Measurements from ENCODE around the gene IP6K3. TPM values are rescaled to one million over a fixed set of nuclear protein-coding genes. Genes with fewer than 3 reads are reported as not detected.
A peak's percentile ranks its signal among the peaks of the same experiment; 100 is the strongest.

IP6K3 gene
- total RNA-seq, 1 donor from 2014 or later = 44.2 TPM

DNA sequence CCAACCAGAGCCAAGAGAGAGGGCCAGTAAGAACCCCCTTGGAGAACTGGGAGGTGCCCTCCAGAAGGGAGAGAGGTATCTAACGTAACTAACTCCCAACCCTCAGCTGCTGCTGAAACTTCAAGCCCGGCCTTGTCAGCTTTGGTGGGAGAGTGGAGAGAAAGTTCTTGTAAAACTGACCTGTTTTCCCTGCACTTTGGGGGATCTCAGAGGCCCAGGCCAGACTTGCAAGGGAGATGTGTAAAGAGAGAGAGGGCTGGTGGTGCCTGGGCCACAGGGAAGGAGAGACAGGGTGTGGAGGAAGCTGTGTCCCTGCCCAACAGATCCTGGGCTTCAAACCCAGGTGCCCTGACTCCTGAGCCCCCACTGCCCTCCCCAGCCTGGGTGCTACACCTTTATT lies 17.3 kb upstream of the IP6K3 start:
- intact Hi-C loops (cut with DNase I) = loop anchor here (5.0 kb wide), 1 partner anchor 52 kb away; the partner anchor contains the start of gene UQCC2

DNA sequence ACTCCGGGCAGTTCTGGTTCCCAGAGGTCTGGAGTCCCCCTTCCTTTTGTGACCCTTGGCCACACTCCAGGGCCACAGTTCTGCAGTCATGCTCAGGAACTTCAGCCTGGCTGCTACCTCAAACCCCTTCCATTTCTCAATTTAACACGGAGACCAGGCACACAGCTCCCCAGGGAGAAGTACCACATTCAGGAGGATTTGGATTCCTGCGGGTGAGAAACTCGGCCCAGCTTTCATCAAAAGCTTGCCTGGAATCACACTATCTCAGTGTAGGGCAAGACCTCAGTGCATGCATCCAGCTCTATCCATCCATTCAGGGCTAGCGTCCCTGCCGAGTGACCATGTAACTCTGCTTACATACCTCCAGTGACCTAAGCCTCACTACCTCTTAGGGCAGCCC lies 16.8 kb upstream of the IP6K3 start:
- ATAC-seq (ENCODE audit: poor library complexity) (no peak), DNase-seq (no peak)
- intact Hi-C loops (cut with DNase I) = loop anchor here (5.0 kb wide), 1 partner anchor 51 kb away; the partner anchor contains the start of gene UQCC2

More for the DNA sequence above, 17.3 kb upstream of the IP6K3 start:
- no peak for ATAC-seq (ENCODE audit: poor library complexity)
- DNase-seq = no peak

DNA sequence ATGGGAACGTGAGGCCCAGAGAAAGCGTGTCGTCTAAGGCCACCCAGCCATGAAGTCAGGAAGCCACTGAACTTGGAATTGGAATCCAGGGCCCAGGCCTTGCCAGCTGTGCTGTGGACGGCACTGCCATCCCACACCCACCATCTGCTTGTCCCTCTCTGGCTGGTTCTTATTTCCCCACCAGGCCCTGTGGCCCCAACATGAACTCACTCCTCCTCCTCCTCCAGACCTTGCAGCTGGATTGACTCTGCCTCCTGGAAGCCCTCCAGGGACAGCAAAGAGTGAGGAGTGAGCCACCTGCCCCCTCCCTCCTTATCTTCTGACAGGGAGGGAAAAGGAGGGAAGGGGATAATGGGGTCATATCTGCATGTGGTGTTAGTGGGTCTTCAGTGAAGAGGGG lies 16.0 kb upstream of the IP6K3 start:
- DNase-seq (no peak), ATAC-seq (ENCODE audit: poor library complexity) (no peak)
- intact Hi-C loops (cut with DNase I) = loop anchor here (5.0 kb wide), 1 partner anchor 50 kb away; the partner anchor contains the start of gene UQCC2

DNA sequence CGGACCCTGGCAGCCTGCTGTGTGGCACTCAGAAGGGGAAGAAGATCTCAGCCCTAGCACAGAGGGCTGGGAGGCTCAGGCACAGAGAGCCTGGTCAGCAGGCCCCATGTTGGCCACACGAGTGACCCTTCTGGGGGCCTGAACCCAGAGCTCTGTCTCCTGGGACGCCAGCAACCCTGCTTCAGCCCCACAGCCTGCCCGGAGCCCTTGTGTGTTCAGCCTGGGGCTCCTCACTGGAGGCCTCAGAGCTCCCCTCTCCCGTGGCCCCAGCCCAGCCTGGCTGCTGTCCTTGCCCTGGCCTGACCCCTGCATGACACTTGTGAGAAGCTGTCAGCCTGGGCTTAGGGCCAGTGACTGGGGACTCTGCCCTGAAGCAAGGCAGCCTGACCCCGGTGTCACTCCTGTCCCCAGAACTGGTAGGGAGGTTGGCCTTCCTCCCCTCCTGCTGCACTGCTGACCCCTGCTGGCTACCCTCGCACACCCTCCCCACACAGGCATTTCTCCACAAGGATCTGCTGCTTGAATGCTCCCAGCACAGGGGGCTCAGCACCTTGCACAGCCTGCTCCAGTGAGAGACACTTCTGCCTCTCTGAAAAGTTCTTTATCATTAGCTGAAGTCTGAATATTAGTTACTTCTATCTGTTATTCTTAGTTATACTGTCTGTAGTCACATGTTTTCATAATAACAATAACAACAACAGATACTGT lies 15.4 kb upstream of the IP6K3 start:
- peak; percentile 95 for ATAC-seq (ENCODE audit: poor library complexity)
- intact Hi-C loops (cut with DNase I) = loop anchor here (5.0 kb wide), 1 partner anchor 50 kb away; the partner anchor contains the start of gene UQCC2
- peak; percentile 90 for DNase-seq

DNA sequence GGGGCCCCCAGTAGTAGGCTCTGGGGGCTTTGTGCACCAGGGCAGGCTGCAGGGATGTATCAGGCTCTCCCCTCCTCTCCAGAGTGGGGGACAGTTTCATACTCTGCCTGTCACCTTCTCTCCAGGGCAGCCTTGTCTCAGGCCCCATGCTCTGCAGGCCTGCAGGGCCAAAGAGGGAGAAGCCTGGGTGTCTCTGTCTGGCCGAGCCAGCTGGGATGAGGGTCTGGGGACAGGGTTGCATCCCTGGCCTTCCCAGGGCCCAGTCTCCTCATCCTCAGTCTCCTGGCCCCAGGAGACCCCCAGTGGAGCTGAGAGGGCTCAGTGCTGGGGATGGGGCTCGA lies 14.8 kb upstream of the IP6K3 start:
- DNase-seq (no peak), ATAC-seq (ENCODE audit: poor library complexity) (peak; percentile 11)
- intact Hi-C loops (cut with DNase I) = loop anchor here (5.0 kb wide), 1 partner anchor 49 kb away; the partner anchor contains the start of gene UQCC2

DNA sequence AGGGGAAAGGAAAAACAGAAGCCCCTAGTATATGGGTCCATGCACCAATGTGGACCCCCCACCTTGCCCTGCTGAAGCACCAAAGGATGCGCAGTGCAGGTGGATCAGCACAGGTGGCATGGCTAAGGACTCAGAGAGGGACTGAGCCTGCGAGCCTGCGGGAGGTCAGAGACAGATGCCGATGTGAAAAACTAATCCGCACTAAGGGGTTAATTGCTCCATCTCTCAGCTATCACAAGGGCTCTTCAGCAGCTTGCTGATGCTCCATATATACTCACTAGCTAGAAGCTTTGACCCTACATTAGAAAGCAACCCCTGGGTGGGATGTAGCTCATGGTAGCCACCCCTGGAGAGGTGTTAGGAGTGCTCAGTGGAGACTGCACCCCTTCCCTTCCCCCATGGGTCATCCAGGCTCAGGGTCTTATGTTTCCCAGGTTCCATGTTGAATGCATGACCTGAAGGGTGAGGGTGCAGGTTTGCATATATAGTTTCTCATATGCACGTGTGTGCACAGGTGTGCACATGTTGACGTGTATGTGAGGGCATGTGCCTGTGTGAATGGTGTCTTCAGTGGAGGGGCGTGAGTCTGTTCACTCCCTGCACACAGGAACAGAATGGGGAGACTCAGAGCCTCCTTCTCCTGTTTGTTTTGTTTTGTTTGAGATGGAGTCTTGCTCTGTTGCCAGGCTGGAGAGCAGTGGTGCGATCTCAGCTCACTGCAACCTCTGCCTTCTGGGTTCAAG lies 13.4 kb upstream of the IP6K3 start:
- DNase-seq (no peak), ATAC-seq (ENCODE audit: poor library complexity) (no peak)
- intact Hi-C loops (cut with DNase I) = loop anchor here (5.0 kb wide), 1 partner anchor 48 kb away; the partner anchor contains the start of gene UQCC2

DNA sequence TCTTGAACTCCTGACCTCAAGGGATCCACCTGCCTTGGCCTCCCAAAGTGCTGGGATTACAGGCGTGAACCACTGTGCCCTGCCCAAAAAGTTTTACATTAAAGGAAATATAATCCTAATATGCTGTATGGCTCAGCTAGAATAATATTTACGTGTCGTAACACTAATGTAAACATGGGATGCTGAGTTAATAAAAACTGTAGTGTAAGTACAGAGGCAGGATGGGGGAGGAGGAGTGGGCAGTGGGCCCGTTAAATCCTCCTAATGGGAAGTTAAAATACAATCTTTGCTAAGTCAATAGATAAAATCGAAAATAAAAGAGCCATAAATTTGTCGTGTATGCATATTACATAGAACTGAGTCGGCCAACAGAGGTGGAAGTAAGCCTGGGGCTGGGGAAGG lies 12.1 kb upstream of the IP6K3 start:
- intact Hi-C loops (cut with DNase I) = no loop called here
- DNase-seq (no peak), ATAC-seq (ENCODE audit: poor library complexity) (no peak)

DNA sequence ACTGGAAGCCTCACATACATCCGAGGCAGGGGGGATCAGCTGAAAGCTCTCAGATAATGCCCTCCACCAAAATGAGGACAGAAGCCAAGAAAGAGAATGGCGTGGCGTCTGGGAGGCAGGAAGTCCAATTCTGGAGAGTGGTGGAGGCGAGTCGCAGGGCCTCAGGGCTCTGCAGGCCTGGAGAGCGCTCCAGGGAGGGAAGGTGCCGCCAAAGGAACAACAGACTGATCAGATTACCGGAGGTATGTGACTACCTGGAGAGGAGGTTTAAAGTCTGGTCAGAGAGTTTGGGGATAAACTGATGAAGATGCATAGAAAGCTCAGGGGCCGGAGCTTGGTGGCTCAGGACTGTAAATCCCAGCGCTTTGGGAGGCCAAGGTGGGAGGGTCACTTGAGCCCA lies 11.2 kb upstream of the IP6K3 start:
- no peak for ATAC-seq (ENCODE audit: poor library complexity)
- intact Hi-C loops (cut with DNase I) = no loop called here
- DNase-seq = no peak

DNA sequence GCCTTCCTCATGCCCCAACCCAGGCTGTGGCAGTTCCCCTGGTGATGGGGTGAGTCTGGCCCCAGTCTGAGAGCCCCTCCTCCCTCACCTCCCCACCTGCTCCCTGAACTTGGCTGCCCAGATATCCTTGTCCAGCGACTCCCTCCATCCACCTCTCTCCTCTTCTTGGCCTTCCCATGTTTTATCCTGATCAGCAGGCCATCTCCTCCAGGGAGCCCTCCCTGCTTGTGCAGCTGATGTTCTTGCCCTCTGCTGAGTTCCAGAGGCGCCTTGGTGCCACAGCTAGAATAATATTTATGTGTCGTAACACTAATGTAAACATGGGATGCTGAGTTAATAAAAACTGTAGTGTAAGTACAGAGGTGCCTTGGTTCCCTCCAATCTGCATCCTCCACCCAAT lies 10.4 kb upstream of the IP6K3 start:
- DNase-seq = no peak
- no peak for ATAC-seq (ENCODE audit: poor library complexity)
- intact Hi-C loops (cut with DNase I) = no loop called here

DNA sequence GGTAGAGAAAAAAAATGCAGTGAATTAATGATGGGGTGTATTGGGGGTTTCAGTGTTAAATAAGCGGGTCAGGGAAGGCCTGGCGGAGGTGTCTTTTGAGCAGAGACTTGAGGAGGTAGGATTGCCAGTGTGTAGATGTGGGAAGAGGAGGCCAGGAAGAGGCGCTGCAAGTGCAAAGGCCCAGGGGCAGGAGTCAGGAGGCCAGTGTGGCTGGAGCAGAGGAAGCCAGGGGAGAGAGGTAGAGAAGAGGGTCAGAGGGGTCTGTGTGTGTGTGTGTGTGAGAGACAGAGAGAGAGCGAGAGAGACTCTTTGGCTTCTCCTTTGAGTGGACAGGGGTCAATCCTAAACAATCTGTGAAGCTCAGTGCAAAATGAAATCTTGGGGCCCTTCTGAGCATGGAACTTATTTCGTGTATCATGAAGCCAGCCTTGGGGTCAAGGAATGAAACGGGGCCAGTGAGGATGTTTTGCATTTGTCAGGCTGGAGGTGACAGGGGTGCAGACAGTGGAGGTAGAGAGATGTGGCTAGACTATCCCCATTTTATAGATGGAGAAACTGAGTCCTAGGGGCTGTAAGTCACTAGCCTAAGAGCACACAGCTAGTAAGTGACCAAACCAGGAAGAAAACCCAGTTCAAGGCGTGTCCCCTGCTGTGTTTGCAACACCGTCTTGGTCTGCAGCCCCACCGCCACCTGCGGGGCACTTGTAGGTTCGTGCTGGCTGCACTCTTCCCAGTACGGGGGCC lies 9.7 kb upstream of the IP6K3 start:
- no peak for DNase-seq
- intact Hi-C loops (cut with DNase I) = no loop called here
- no peak for ATAC-seq (ENCODE audit: poor library complexity)

DNA sequence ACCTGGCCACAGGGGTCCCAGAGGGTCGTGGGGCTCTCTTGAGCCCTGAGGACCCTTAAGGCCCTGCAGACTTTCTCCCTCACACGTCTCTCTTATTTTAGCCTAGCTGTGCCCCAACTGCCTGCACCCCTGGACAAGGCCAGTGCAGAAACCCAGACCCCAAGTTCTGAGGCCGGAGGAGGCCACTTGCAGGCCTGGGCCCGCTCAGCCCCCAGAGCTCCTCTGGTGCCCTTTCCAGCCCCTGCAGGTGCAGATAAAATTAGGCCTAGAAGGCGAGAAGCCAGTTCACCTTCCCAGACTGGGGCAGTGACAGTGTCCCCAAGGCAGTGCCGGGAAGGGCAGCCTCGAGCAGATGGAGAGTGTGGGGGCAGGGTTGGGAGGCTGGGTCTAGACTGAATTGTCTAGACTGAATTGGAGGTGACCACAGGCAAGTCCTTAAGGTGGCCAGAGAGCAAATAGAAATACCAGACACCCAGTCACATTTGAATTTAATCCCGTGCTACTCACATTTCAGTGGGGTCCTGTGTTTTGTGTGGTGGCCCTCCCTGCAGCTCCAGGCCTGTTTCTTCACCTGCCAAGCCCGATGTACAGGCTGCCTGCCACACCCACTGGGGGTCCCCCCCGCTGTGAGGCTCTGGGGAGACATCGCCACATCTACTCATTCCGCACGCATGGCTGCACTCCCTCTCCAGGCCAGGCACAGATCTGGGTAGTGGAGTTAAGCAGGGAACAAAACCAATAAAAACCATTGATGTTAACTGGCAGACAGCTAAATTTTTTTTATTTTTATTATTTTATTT lies 8.6 kb upstream of the IP6K3 start:
- intact Hi-C loops (cut with DNase I) = no loop called here
- no peak for DNase-seq
- ATAC-seq (ENCODE audit: poor library complexity) = no peak

DNA sequence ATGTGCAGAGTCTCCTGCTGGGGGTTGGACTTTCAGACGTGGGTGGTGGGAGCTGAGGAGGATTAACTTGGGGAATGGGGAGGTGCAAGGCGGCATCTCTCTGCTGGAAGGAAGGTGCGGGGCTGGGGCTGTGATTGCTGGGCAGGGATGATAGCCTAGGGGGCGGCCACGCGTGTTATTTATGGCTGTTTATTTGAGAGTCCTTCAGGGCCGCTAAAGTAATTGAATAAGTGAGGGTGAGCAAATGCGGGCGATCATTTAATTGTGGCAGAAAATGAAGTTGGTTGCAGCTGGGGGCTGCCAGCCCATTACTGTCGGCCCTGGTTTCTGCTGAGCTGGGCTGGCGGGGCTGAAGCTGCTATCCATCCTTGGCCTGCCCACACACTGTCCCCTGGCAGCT lies 7.5 kb upstream of the IP6K3 start:
- no peak for ATAC-seq (ENCODE audit: poor library complexity)
- no peak for DNase-seq
- intact Hi-C loops (cut with DNase I) = no loop called here

DNA sequence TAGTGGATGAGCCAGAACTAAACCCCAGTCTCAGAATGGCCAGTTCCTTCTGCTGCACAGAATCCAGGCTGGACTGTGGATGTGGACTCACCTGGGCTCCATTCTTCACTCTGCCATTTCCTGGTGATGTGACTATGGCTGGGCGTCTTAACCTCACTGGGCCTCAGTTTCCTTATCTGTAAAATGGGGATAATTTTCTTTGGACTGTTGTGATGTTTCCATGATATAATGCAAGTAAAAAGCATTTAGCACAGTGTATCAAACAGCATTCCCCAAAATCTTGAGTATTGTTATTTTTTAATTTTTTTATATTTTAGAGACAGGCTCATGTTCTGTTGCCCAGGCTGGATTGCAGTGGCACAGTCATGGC lies 5.9 kb upstream of the IP6K3 start:
- intact Hi-C loops (cut with DNase I) = no loop called here
- DNase-seq (no peak), ATAC-seq (ENCODE audit: poor library complexity) (no peak)

DNA sequence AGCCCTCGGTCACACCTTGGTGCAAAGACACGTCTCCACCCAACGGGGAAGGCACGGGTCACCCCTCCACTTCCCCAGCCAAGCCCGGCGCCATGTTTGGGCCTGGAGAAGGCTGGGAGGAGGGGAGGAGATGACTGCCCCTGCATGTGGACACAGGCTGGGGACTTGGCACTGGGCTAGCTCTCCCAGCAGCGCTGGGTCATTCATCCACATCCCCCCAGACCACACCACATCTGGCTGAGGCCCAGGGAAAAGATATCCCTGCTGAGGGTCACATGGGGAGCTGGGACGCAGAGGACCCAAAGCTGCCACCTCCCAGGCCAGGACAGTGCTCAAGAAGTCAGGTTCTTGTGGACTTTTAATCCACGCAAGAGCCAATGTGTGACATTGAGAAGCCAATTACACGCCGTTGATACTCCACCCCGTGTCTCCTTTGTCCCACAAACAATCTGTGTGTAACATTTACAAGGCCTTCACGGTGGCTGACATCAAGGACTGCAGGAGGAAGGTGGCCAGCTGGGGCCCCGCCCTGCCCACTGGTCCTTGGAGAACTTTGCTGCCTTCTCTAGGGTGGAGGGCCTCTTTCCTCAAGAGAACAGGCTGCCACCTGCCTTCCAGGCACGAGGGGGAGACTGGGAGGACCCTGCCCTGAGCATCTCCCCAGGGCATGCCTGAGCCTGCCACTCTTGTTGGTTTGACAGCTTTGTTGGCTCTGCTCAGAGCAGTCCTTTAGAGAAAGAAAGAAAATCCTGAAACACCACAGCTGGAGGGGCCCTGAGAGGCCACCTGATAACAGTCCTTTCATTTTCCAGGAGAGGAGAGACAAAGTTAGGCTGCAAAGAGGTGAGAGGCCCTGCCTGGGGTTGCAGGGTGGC lies 5.3 kb upstream of the IP6K3 start:
- DNase-seq = no peak
- intact Hi-C loops (cut with DNase I) = no loop called here

DNA sequence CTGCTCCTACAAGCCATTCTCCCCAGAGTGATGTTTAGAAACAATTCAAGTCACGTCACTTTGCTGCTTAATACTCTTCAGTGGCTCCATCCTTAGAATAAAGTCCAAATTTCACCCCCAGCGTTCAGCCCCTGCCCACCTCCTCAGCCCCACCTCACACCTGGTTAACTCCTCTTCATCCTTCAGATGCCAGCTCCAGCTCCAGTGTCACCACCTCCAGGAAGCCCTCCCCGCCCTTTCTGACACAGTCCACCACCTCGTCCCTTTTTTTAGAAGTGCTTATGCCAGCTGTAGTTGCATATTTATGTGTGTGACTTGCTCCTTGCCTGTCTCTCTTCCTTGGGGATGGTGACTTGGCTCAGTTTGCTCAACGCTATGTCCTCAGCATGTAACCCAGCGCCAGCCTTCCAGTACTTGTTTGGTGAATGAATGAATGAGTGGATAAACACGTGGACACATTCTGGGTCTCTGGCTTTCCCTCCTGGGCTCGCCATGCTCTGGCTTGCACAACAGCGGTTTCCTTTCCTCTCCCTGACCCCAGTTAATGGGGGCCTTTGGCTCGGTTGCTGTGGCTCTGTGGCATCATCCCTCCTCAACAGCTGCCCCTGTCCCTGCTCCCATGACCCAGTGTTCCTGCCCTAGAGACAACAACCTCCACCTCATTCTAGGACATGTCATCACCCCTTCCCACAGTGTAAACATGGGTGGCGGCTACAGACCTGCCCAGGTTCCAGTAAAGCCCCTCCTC lies 3.7 kb upstream of the IP6K3 start:
- ATAC-seq (ENCODE audit: poor library complexity) = no peak
- DNase-seq = no peak
- intact Hi-C loops (cut with DNase I) = no loop called here

More for the DNA sequence above, 5.3 kb upstream of the IP6K3 start:
- no peak for ATAC-seq (ENCODE audit: poor library complexity)

DNA sequence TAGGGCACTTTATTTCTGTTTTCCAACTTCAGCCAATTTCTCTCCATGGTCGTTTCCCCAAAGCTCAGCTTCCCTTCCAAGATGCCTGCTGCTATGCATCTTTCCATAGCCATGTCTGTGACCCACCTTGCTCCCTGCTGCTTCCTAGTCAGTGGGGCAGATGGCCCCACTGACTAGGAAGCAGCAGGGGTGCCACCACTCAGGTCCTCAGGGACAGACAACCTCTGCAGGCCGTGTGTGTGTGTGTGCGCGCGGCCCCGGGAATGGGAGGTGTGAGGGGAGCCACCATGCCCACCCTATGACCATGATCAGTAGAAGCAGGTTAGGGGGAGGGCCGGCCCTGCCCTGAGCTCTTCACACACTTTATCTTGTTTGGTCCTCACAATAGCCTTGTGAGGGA lies 2.7 kb upstream of the IP6K3 start:
- DNase-seq = no peak
- intact Hi-C loops (cut with DNase I) = no loop called here

DNA sequence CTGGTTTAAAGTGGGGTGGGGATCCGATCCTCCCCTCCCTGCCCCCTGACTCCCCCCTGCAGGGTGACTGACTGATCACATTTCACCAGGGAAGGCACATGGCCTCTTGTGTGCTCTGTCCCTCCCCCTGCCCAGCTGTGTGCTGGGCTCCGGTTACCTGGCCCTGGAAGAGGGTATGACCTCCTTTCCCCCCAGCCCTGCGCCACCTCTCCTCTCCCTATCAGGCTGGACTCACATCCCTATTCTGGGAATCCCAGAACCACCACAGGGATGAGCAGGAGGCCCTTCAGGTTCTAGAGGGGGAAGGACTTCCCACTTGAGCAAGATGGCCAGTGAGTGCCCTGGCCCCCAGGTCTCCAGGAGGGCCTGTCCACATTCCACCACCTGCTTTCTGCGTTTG lies 2.1 kb upstream of the IP6K3 start:
- ATAC-seq (ENCODE audit: poor library complexity) (no peak), DNase-seq (no peak)
- intact Hi-C loops (cut with DNase I) = no loop called here

More for the DNA sequence above, 2.7 kb upstream of the IP6K3 start:
- no peak for ATAC-seq (ENCODE audit: poor library complexity)

Data from Right ventricle myocardium superior (tissue), 1 donor.